OCI-LY1 (cell line): ENCODE data around the gene POLR2H.

Experiments used
- H2AFZ ChIP-seq: fragments of 200-600 bp; sonication (generic), shearing (Covaris generic); 2 replicates; pipeline ENCODE4 v1.6.0; 2014; ENCODE audit warnings: antibody characterized with exemption, mild to moderate bottlenecking, low read length
- H3F3A ChIP-seq: fragments of 200-600 bp; sonication (generic), shearing (Covaris generic); 2 replicates; pipeline ENCODE4 v1.6.0; 2014; ENCODE audit warnings: mild to moderate bottlenecking, antibody characterized with exemption, low read length, moderate library complexity; ENCODE audit not compliant: insufficient read depth
- H3K27ac ChIP-seq: fragments of 200-600 bp; sonication (generic); 2 replicates; pipeline ENCODE4 v1.5.1; 2014; ENCODE audit warnings: low read length, mixed run types, mild to moderate bottlenecking, low read depth; ENCODE audit not compliant: poor library complexity, severe bottlenecking
- H3K27me3 ChIP-seq: fragments of 200-600 bp; sonication (generic); 2 replicates; pipeline ENCODE4 v1.6.0; 2014; ENCODE audit warnings: antibody characterized with exemption, mild to moderate bottlenecking, low read length, moderate library complexity; ENCODE audit not compliant: insufficient read depth
- H3K36me3 ChIP-seq: fragments of 200-600 bp; sonication (generic); 2 replicates; pipeline ENCODE4 v1.6.1; 2014; ENCODE audit warnings: mild to moderate bottlenecking, antibody characterized with exemption, low read length, moderate library complexity, mixed read lengths; ENCODE audit not compliant: insufficient read depth
- H3K4me1 ChIP-seq: fragments of 200-600 bp; sonication (generic); 2 replicates; pipeline ENCODE4 v1.5.1; 2014; ENCODE audit warnings: mild to moderate bottlenecking, low read length, moderate library complexity; ENCODE audit not compliant: insufficient read depth, severe bottlenecking
- H3K4me2 ChIP-seq: fragments of 200-600 bp; sonication (generic), shearing (Covaris generic); 2 replicates; pipeline ENCODE4 v1.6.1; 2014; ENCODE audit warnings: low read length
- H3K4me3 ChIP-seq: fragments of 200-600 bp; sonication (generic); 2 replicates; pipeline ENCODE4 v1.5.1; 2014; ENCODE audit warnings: low read length, low read depth, mild to moderate bottlenecking, mixed read lengths; ENCODE audit not compliant: poor library complexity, severe bottlenecking
- H3K79me2 ChIP-seq: fragments of 200-600 bp; shearing (Covaris generic); 2 replicates; pipeline ENCODE4 v1.6.1; 2016; ENCODE audit warnings: mixed run types, low read length, mixed read lengths; ENCODE audit not compliant: insufficient read depth
- H3K9ac ChIP-seq: fragments of 200-600 bp; sonication (generic), shearing (Covaris generic); 2 replicates; pipeline ENCODE4 v1.6.1; 2014; ENCODE audit warnings: mild to moderate bottlenecking, low read length, mixed read lengths
- H3K9me2 ChIP-seq: fragments of 200-600 bp; sonication (generic), shearing (Covaris generic); 2 replicates; pipeline ENCODE4 v1.6.1; 2014; ENCODE audit warnings: low read depth, mild to moderate bottlenecking, low read length, mixed read lengths
- H3K9me3 ChIP-seq: fragments of 200-600 bp; shearing (Covaris generic); 2 replicates; pipeline ENCODE4 v1.6.1; 2014; ENCODE audit warnings: low read length, mixed read lengths
- H4K20me1 ChIP-seq: fragments of 200-600 bp; sonication (generic), shearing (Covaris generic); 2 replicates; pipeline ENCODE4 v1.6.0; 2016; ENCODE audit warnings: mild to moderate bottlenecking, low read length; ENCODE audit not compliant: insufficient read depth
- EZH2 ChIP-seq: fragments of 200-600 bp; sonication (generic), shearing (Covaris generic); IDR thresholded peaks from 2 replicates; pipeline ENCODE4 v1.8.0; 2017; ENCODE audit warnings: borderline replicate concordance, mixed run types, mild to moderate bottlenecking, antibody characterized with exemption, low read length, moderate library complexity, mixed read lengths
- TF ChIP-seq, protein P1 (sequence below): fragments of 200-600 bp; sonication (generic), shearing (Covaris generic); IDR thresholded peaks from 2 replicates; pipeline ENCODE4 v1.5.1; 2017; ENCODE audit warnings: mild to moderate bottlenecking, antibody characterized with exemption, low read length, moderate library complexity, mixed read lengths

The POLR2H gene

DNA sequence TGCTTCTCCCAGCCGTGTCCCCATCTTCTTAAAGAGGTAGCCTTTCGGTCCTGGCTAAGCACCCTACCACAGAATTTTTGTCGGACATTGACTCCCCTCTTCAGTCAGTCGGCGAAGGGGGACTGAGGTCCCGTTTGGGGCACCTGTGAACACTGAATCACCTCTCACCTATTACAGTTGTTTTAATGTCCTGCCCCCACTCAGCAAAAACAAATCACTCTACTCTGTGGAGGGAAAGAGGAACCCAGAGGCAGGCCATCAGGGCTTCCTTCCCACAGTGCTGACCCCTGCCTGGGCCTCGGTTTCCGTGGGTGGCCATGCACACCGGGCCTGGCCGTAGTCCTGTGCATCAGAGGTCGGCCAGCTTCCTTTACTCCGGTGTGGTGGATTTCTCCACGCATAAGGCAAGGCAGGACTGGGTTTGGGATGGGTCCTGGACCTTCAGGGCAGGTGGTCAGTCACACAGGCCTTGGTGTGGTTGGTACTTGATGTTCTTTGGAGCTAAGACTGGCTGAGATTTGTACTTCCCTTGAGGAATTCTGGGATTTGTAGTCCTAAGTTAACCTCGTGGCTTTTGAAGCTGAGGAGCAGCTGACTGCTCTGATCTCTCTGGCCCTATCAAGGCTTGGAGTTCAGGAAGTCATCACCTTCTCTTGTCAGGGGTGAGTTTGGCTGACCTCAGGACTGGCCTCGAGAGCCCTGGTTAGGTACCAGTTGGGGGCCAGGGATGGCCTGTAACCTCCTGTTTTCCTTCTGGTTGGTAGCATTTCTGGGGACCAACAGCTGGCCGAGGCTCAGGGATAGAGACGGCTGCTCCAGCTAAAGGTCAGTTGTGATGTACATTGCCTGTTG lies 24.7 kb upstream of the POLR2H start:
- Histone ChIP-seq H3K9me2 (no peaks in the 10 kb centered on the region), H3K9ac (peak overlapping the region; percentile 63), H4K20me1 (no peaks in the 10 kb centered on the region), H3K4me1 (peaks cover 16% of the 10 kb centered on the region), H3K36me3 (peaks cover 37% of the 10 kb centered on the region), H3K79me2 (no peaks in the 10 kb centered on the region), H3K27ac (no peak overlapping the region), H3K4me2 (peak overlapping the region; percentile 72), H3K9me3 (no peaks in the 10 kb centered on the region), H3F3A (peaks cover 19% of the 10 kb centered on the region; the same call in 1 of the 2 replicates), H2AFZ (no peak overlapping the region), H3K4me3 (peak overlapping the region; percentile 66), H3K27me3 (no peaks in the 10 kb centered on the region)
- TF ChIP-seq, protein P1, sequence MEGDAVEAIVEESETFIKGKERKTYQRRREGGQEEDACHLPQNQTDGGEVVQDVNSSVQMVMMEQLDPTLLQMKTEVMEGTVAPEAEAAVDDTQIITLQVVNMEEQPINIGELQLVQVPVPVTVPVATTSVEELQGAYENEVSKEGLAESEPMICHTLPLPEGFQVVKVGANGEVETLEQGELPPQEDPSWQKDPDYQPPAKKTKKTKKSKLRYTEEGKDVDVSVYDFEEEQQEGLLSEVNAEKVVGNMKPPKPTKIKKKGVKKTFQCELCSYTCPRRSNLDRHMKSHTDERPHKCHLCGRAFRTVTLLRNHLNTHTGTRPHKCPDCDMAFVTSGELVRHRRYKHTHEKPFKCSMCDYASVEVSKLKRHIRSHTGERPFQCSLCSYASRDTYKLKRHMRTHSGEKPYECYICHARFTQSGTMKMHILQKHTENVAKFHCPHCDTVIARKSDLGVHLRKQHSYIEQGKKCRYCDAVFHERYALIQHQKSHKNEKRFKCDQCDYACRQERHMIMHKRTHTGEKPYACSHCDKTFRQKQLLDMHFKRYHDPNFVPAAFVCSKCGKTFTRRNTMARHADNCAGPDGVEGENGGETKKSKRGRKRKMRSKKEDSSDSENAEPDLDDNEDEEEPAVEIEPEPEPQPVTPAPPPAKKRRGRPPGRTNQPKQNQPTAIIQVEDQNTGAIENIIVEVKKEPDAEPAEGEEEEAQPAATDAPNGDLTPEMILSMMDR = no peak
- TF ChIP-seq EZH2 = no peak

DNA sequence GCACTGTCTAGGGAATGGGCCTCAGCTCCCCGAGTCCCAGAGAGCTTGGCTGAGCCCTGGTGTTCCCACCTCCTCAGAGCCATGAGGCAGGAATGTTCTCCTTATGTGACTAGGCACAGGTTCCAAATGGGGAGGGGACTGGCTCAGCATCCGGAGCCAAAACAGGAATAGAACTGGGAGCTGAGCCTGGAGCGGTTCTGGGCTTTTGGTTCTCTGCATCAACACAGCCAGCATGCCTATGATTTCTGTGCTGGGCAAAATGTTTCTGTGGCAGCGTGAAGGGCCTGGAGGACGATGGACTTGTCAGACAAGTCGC lies 24.2 kb upstream of the POLR2H start, which contains the start of gene FAM131A:
Gene FAM131A, plus strand, starts transcription at position 202 of the 316 bp plus-strand sequence. Its CDS starts 31 bp downstream, at position 233.
- TF ChIP-seq, protein P1 = no peak
- no peak within 1 kb of the TSS for H3K27ac ChIP-seq
- H3K27me3 ChIP-seq = no peaks in the 10 kb centered on the region
- peak within 1 kb of the TSS; percentile 72 for H3K4me2 ChIP-seq
- peak within 1 kb of the TSS; percentile 63; the same call in 1 of the 2 replicates for H3K9ac ChIP-seq
- H3K79me2 ChIP-seq = no peaks in the 10 kb centered on the region
- peaks cover 16% of the 10 kb centered on the region for H3K4me1 ChIP-seq
- peaks cover 32% of the 10 kb centered on the region for H3K36me3 ChIP-seq
- H3K9me3 ChIP-seq = no peaks in the 10 kb centered on the region
- peak within 1 kb of the TSS; percentile 66 for H3K4me3 ChIP-seq
- no peak within 1 kb of the TSS for H2AFZ ChIP-seq
- H4K20me1 ChIP-seq = no peaks in the 10 kb centered on the region
- H3F3A ChIP-seq = peaks cover 19% of the 10 kb centered on the region; the same call in 1 of the 2 replicates
- no peaks in the 10 kb centered on the region for H3K9me2 ChIP-seq

DNA sequence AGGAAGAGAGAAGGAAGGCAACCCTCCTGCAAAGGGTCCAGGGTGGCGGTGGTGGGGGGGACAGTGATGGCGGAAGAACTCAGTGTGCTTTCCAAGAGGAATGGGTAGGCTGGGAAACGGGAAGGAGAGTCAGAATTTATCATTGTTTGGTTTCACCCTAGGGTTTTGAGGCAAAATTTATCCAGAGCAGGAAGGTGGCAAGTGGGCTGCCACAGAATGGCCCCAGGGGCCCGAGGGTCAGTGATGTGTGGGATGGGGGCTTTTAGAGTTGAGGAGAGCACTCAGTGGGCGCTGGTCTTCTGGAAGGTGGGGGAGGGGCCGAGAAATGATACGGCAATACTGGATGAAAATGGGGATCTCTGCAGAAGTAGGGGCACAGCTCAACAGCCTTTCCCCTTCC lies 23.5 kb upstream of the POLR2H start:
- Histone ChIP-seq H3K79me2 (no peaks in the 10 kb centered on the region), H3K4me2 (no peak overlapping the region), H3K9me3 (no peaks in the 10 kb centered on the region), H3F3A (peaks cover 19% of the 10 kb centered on the region; the same call in 1 of the 2 replicates), H3K27me3 (no peaks in the 10 kb centered on the region; the same call in 1 of the 2 replicates), H3K4me3 (no peak overlapping the region), H3K36me3 (peaks cover 25% of the 10 kb centered on the region), H2AFZ (no peak overlapping the region), H3K9ac (no peak overlapping the region), H4K20me1 (no peaks in the 10 kb centered on the region), H3K27ac (no peak overlapping the region), H3K9me2 (no peaks in the 10 kb centered on the region), H3K4me1 (peaks cover 16% of the 10 kb centered on the region)
- TF ChIP-seq, protein P1 = no peak
- TF ChIP-seq EZH2 = no peak
